B cell (primary cell): ENCODE measurements around the gene BRD3. TPM values are rescaled to one million over a fixed set of nuclear protein-coding genes. Genes with fewer than 3 reads are reported as not detected.

Experiments
- ATAC-seq: fragments of 200-7000 bp; cut with Tn5 transposase; one replicate; pipeline ENCODE4 v1.10.0; 2021; ENCODE audit warnings: low read depth, mild to moderate bottlenecking, moderate number of reproducible peaks, moderate library complexity
- CTCF ChIA-PET: fragments of 350-600 bp; sonication (Branson Sonifier 250); formaldehyde crosslinking; loops from one replicate; lab custom pipeline; 2021; ENCODE audit warnings: antibody characterized with exemption, inconsistent platforms; lab: Charles Lee
- POLR2A ChIA-PET: fragments of 350-600 bp; sonication (Branson Sonifier 250); formaldehyde crosslinking; loops from one replicate; lab custom pipeline; 2021; ENCODE audit warnings: antibody characterized with exemption; lab: Charles Lee
- DNase-seq: peaks from one replicate; pipeline ENCODE4 v3.0.0; 2013
- H2AFZ ChIP-seq: 2 replicates; pipeline ENCODE4 v1.6.1; 2012; ENCODE audit warnings: mild to moderate bottlenecking, low read depth, low read length; ENCODE audit not compliant: insufficient read depth, poor library complexity, severe bottlenecking
- H3K27ac ChIP-seq, 2 donors: 1 replicate in 1 of 2; 2 replicates in 1 of 2; pipeline ENCODE4 v1.5.1; 2012 to 2013; ENCODE audit warnings: low read length in 2 of 2, mild to moderate bottlenecking in 2 of 2, moderate library complexity in 1 of 2
- H3K27me3 ChIP-seq, 4 experiments: fragments of 200-600 bp in 1 of 4; sonication (generic) in 1 of 4; replicated peaks in 1 of 4; 1 replicate in 2 of 4; 2 replicates in 2 of 4; pipeline versions ENCODE4 v1.6.1 to v1.7.0; 2013 to 2016; ENCODE audit warnings: low read length in 3 of 4, mild to moderate bottlenecking in 2 of 4, mixed read lengths in 1 of 4, moderate library complexity in 1 of 4; ENCODE audit not compliant: insufficient read depth in 4 of 4, control insufficient read depth in 3 of 4; ENCODE audit errors: control extremely low read depth in 1 of 4
- H3K36me3 ChIP-seq, 2 experiments: replicated peaks in 1 of 2; 1 replicate in 1 of 2; 2 replicates in 1 of 2; pipeline versions ENCODE4 v1.6.1 to v1.7.1; 2013; ENCODE audit warnings: low read length in 1 of 2; ENCODE audit not compliant: insufficient read depth in 2 of 2, control insufficient read depth in 1 of 2; ENCODE audit errors: control extremely low read depth in 1 of 2, extremely low read depth in 1 of 2
- H3K4me1 ChIP-seq, 2 donors: fragments of 200-600 bp in 1 of 2; sonication (generic) in 1 of 2; 1 replicate in 1 of 2; 2 replicates in 1 of 2; pipeline versions ENCODE4 v1.5.1 to v1.6.1; 2013 to 2017; ENCODE audit warnings: low read length in 2 of 2; ENCODE audit not compliant: control insufficient read depth in 2 of 2, insufficient read depth in 2 of 2
- H3K4me2 ChIP-seq: replicated peaks from 2 replicates; pipeline ENCODE3; 2012; ENCODE audit warnings: mild to moderate bottlenecking, low read depth, low read length; ENCODE audit not compliant: poor library complexity, severe bottlenecking
- H3K4me3 ChIP-seq, 5 experiments: fragments of 200-600 bp in 1 of 5; sonication (generic) in 1 of 5; 1 replicate in 3 of 5; 2 replicates in 2 of 5; pipeline versions ENCODE4 v1.5.1 to v1.7.0; 2011 to 2016; ENCODE audit warnings: low read length in 4 of 5, mild to moderate bottlenecking in 4 of 5, low read depth in 2 of 5, control low read depth in 1 of 5, moderate library complexity in 1 of 5; ENCODE audit not compliant: insufficient read depth in 1 of 5; ENCODE audit errors: control extremely low read depth in 1 of 5, extremely low read depth in 1 of 5
- H3K79me2 ChIP-seq: fragments of 200-600 bp; sonication (generic); one replicate; pipeline ENCODE4 v1.6.0; 2016; ENCODE audit warnings: low read length; ENCODE audit not compliant: control insufficient read depth, insufficient read depth
- H3K9ac ChIP-seq: fragments of 200-600 bp; sonication (generic); 2 replicates; pipeline ENCODE4 v1.6.1; 2017; ENCODE audit warnings: mild to moderate bottlenecking, low read length, moderate library complexity
- H3K9me3 ChIP-seq, 3 donors: one replicate each; pipeline versions ENCODE4 v1.6.1 to v1.7.1; 2013; ENCODE audit warnings: low read length in 2 of 3; ENCODE audit not compliant: control insufficient read depth in 2 of 3, insufficient read depth in 1 of 3; ENCODE audit errors: control extremely low read depth in 1 of 3
- H4K20me1 ChIP-seq: 2 replicates; pipeline ENCODE4 v1.6.0; 2012; ENCODE audit warnings: mild to moderate bottlenecking, low read length; ENCODE audit not compliant: insufficient read depth, control insufficient read depth, poor library complexity, severe bottlenecking
- H3K27ac Mint-ChIP-seq: one replicate; pipeline ENCODE4 v1.8.0; 2021; ENCODE audit warnings: mixed read lengths
- H3K27me3 Mint-ChIP-seq: one replicate; pipeline ENCODE4 v1.8.0; 2021; ENCODE audit warnings: mixed read lengths
- H3K4me1 Mint-ChIP-seq: one replicate; pipeline ENCODE4 v1.8.0; 2021; ENCODE audit warnings: mixed read lengths
- H3K4me3 Mint-ChIP-seq: one replicate; pipeline ENCODE4 v1.8.0; 2021; ENCODE audit warnings: mixed read lengths
- H3K9me3 Mint-ChIP-seq: one replicate; pipeline ENCODE4 v1.8.0; 2022; ENCODE audit warnings: mixed read lengths; ENCODE audit not compliant: insufficient read depth
- EZH2 ChIP-seq: IDR thresholded peaks from 2 replicates; pipeline ENCODE4 v1.6.1; 2012; ENCODE audit warnings: borderline replicate concordance, low read depth, mild to moderate bottlenecking, moderate library complexity, low read length; ENCODE audit not compliant: insufficient read depth, poor library complexity, severe bottlenecking
- WGBS: methylation state at CpG from one replicate; pipeline ENCODE4 v1.1.5; 2013; ENCODE audit warnings: missing lambda C conversion rate; ENCODE audit not compliant: insufficient coverage; 5-methylcytosine and 5-hydroxymethylcytosine counted together
- intact Hi-C: fragments of 100-400 bp; cut with micrococcal nuclease; formaldehyde crosslinking; loops from one replicate; pipeline ENCODE4 v1.10.0; 2022
- polyA plus RNA-seq: library from polyadenylated mRNA; depleted of rRNA; stranded (reverse); fragments of >200 nt; gene quantifications from 2 replicates; pipeline ENCODE4 v1.2.3, GENCODE V29; 2012
- total RNA-seq, 2 donors: library from RNA; stranded (reverse); fragments of 120-200 nt in 1 of 2; gene quantifications; 1 replicate in 1 of 2; 2 replicates in 1 of 2; pipeline versions ENCODE4 v1.2.3 to v1.2.4, GENCODE V29; 2013 to 2022
- TF ChIP-seq, protein P1 (sequence below): fragments of 200-600 bp; IDR thresholded peaks from one replicate; pipeline ENCODE4 v1.8.0; 2022; ENCODE audit warnings: antibody characterized with exemption, mild to moderate bottlenecking

Gene BRD3
- total and polyA plus RNA-seq, 2 donors (not counting 1 experiment from before 2014, with no cell fraction given), result 8.9 to 38.0 TPM

DNA sequence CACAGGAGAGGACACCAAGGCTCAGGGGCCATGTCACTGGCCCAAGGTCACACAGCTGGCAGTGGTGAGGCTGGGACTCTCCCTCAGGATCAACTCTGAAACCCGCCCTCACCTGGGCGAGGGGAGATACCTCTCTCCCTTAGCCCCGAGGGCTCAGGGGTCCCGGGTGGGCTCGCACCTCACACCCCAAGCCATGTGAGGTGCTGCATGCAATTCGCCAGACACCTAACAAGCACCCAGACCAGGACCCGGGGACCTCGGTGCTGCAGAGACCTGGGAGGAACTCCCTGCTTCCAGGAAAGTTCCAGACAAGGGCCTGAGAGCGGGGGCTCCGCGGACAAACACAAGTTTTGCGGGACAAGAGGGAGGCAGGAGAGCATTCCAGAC, 19.3 kb downstream of the BRD3 start:
- no peaks in the 10 kb centered on the region for H3K4me1 Mint-ChIP-seq
- no peaks in the 10 kb centered on the region for H3K4me1 ChIP-seq
- H3K27me3 ChIP-seq, result no peaks in the 10 kb centered on the region
- H3K9me3 Mint-ChIP-seq, result no peaks in the 10 kb centered on the region
- H3K9ac ChIP-seq, result no peak overlapping the region
- no peak overlapping the region for H2AFZ ChIP-seq
- peaks cover 0 to 90% of the 10 kb centered on the region in 2 experiments for H3K36me3 ChIP-seq
- H3K27ac ChIP-seq, result no peak overlapping the region
- H3K9me3 ChIP-seq, result no peaks in the 10 kb centered on the region
- TF ChIP-seq EZH2, result no peak
- TF ChIP-seq, protein P1, sequence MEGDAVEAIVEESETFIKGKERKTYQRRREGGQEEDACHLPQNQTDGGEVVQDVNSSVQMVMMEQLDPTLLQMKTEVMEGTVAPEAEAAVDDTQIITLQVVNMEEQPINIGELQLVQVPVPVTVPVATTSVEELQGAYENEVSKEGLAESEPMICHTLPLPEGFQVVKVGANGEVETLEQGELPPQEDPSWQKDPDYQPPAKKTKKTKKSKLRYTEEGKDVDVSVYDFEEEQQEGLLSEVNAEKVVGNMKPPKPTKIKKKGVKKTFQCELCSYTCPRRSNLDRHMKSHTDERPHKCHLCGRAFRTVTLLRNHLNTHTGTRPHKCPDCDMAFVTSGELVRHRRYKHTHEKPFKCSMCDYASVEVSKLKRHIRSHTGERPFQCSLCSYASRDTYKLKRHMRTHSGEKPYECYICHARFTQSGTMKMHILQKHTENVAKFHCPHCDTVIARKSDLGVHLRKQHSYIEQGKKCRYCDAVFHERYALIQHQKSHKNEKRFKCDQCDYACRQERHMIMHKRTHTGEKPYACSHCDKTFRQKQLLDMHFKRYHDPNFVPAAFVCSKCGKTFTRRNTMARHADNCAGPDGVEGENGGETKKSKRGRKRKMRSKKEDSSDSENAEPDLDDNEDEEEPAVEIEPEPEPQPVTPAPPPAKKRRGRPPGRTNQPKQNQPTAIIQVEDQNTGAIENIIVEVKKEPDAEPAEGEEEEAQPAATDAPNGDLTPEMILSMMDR, result no peak
- DNase-seq, result no peak
- intact Hi-C loops, result no loop called here
- no peak overlapping the region for H3K27ac Mint-ChIP-seq
- peaks cover 15% of the 10 kb centered on the region for H3K79me2 ChIP-seq
- ChIA-PET POLR2A (no interaction called here), CTCF (no interaction called here)
- no peak overlapping the region for H3K4me2 ChIP-seq
- H3K4me3 ChIP-seq, result no peak overlapping the region
- no peak overlapping the region for H3K4me3 Mint-ChIP-seq
- ATAC-seq, result no peak
- H4K20me1 ChIP-seq, result peaks cover 49% of the 10 kb centered on the region
- no peaks in the 10 kb centered on the region for H3K27me3 Mint-ChIP-seq
- WGBS, result 96% methylated on average over 12 of the region's 12 CpGs

GRCh38 chr9:134047868-134048581, 19.8 kb downstream of the BRD3 start:
- Histone ChIP-seq H3K4me2 (no peak overlapping the region), H3K9me3 (no peaks in the 10 kb centered on the region), H3K4me1 (no peaks in the 10 kb centered on the region), H3K36me3 (peaks cover 0 to 89% of the 10 kb centered on the region in 2 experiments), H3K27me3 (no peaks in the 10 kb centered on the region), H3K79me2 (peaks cover 10% of the 10 kb centered on the region), H2AFZ (no peak overlapping the region), H3K4me3 (no peak overlapping the region), H3K27ac (no peak overlapping the region), H4K20me1 (peaks cover 44% of the 10 kb centered on the region), H3K9ac (no peak overlapping the region)
- WGBS, result 98% methylated on average over 53 of the region's 53 CpGs
- ChIA-PET POLR2A (no interaction called here), CTCF (no interaction called here)
- Mint-ChIP-seq H3K9me3 (no peaks in the 10 kb centered on the region), H3K27ac (no peak overlapping the region), H3K4me3 (no peak overlapping the region), H3K27me3 (no peaks in the 10 kb centered on the region), H3K4me1 (no peaks in the 10 kb centered on the region)
- intact Hi-C loops, result no loop called here
- TF ChIP-seq EZH2, result no peak
- TF ChIP-seq, protein P1, result no peak
- ATAC-seq, result no peak
- DNase-seq, result no peak
